HG02973 (cell line): ENCODE measurements around the gene RAPSN.

Source experiments
- ATAC-seq: cut with Tn5 transposase; IDR thresholded peaks from one replicate; pipeline ENCODE4 v1.9.1; 2021; ENCODE audit warnings: moderate library complexity; ENCODE audit not compliant: unreplicated experiment

The RAPSN gene

DNA sequence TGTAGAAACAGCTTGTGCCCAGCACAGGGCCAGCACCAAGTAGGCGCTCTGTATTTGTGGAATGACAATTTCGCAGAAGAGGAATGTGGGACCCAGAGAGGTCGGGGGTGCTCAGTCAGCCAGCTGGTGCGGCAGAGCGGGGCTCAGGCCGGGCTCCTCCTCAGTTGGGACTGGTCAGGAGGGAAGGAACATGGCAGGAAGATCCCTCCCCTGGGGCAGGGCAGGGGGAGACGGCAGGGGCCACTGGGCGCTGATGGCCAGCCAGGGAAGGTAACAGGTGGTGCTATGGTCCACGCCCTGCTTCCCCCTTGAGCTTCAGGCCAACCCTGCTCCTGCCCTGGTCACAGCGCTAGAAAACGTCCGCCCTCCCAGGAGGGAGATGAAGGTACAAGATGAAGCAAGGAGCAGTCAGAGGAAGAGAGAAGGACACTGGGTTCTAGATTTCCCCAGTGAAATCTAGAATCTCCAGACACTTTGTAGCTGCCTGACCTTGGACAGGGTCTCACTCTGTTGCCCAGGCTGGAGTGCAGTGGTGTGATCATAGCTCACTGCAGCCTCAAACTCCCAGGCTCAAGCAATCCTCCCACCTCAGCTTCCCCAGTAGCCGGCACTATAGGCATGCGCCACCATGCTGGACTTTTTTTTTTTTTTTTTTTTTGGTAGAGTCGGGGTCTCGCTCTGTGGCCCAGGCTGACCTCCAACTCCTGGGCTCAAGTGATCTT, 57.1 kb downstream of the RAPSN start:
- ATAC-seq, result no peak

GRCh38 chr11:47391077-47391583, 57.8 kb downstream of the RAPSN start:
- ATAC-seq, result no peak

- ATAC-seq, result no peak
These were observed 58.5 kb downstream of the RAPSN start for GRCh38 chr11:47390422-47390760.

- ATAC-seq, result no peak
These were observed 59.1 kb downstream of the RAPSN start for GRCh38 chr11:47389577-47390421.

- no peak for ATAC-seq
These were observed 60.0 kb downstream of the RAPSN start for GRCh38 chr11:47388697-47389576.

- ATAC-seq, result no peak
These were observed 60.8 kb downstream of the RAPSN start for GRCh38 chr11:47387944-47388696.
